Measurements from ENCODE around the gene PRKAB1.
"Not testable (repeated sequence)": the region's sequence is repeated elsewhere in the genome, so short reads cannot be mapped to it uniquely, and the experiment has no call there.

Gene PRKAB1

DNA sequence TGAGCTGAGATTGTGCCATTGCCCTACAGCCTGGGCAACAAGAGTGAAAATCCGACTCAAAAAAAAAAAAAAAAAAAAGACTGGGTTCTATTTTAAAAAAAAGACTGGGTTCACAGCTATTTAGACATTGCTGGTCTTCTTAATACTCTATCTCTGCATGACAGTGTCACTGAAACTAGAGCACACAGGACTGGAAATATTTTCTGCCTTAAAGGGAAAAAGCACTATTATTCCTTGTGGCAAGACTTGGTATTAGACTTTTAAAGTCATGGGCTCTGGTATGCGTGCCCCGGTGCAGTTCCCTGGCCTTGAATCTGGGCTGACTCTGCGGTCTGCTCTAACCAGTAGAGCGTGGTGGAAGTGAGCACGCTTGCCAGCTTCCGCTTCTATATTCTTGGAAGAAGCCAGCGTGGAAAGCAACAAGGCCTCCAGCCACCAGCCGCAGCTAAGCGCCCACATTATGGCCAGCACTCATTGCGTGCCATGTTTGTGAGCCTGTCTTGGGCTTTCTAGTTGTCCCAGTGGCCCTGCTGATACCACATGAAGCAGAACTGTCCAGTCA lies 31.3 kb downstream of the PRKAB1 start:
- no peak for TF ChIP-seq ZNF274 (IDR thresholded peaks at IDR 0.05; ENCODE audit: low read depth, low read length)
- H3K4me3 ChIP-seq (ENCODE audit: low read length), result no peak overlapping the region

DNA sequence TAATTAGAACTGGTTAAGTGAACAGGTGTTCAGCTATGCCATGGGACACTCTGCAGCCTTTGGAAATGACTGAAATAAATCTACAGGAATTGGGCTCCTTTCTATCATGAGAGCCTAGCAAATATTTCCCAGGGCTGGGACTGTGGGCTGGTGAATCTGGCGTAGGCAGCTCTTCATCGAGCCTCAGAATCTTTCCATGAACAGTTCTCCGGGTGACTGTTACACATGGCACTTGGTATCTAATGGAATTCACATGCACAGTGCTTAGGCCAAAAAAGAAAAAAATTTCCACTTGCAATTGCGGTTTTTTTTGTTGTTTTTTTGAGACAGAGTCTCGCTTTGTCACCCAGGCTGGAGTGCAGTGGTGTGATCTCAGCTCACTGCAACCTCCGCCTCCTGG lies 32.1 kb downstream of the PRKAB1 start:
- TF ChIP-seq ZNF274 (IDR thresholded peaks at IDR 0.05; ENCODE audit: low read depth, low read length), result no peak

DNA sequence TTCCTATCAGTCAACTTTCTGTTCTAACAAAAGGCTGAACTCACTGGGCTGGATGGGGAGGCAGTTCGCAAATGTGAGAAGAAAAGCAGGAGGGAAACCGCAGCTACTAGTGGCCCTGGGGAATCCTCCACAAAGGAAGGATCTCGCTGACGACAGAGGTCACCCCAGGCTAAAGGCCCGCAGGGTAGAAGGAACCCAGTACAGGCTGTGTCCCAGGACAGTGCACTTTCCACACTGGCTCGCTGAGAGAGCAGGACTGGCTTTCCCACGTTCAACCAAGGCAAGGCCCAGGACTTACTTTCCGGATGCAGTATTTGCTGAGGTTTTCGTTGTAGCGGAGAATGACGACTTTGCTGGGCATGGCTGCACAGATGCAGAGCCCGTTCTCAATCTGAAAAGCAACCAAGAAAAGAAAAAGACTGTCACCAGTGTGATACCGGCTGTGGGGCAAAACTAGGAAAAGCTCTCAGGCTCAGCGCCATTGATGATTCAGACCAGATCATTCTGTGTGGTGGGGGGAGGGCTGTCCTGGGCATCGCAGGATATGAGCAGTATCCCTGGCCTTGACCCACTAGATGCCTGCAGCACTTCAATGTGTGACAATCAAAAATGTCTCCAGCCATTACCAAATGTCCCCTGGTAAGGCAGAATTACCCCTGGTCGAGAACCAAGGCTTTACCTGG lies 36.3 kb downstream of the PRKAB1 start:
- H3K4me3 ChIP-seq (ENCODE audit: low read length), result no peak overlapping the region
- TF ChIP-seq ZNF274 (IDR thresholded peaks at IDR 0.05; ENCODE audit: low read depth, low read length), result no peak

More for the DNA sequence above, 32.1 kb downstream of the PRKAB1 start:
- H3K4me3 ChIP-seq (ENCODE audit: low read length), result no peak overlapping the region

DNA sequence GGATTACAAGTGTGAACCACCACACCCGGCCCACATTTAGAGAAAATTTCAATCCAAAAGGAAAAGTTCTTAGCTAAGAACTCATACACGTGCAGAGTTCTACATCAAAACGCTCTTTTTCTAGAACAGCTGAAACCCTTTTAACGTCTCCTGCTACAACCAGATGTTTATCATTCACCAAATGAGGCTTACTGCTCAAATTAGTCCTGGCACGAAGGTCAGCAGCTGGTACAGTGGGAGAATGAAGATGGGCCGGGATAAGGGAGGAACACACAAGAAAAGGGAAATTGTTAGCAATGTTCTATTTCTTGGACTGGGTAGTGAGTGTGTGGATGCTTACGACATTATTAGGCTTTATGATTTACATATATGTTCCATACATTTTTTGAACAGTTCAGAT lies 37.2 kb downstream of the PRKAB1 start:
- no peak for TF ChIP-seq ZNF274 (IDR thresholded peaks at IDR 0.05; ENCODE audit: low read depth, low read length)

DNA sequence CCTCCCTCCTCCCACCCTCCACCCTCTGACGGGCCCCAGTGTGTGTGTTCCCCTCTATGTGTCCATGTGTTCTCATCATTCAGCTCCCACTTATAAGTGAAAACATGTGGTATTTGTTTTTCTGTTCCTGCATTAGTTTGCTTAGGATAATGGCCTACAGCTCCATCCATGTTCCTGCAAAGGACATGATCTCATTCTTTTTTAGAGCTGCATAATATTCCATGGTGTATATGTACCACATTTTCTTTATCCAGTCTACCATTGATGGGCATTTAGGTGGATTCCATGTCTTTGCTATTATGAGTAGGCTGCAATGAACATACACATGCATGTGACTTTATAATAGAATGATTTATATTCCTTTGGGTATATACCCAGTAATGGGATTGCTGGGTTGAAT lies 38.5 kb downstream of the PRKAB1 start:
- H3K4me3 ChIP-seq (ENCODE audit: low read length), result not testable (repeated sequence)

More for the DNA sequence above, 37.2 kb downstream of the PRKAB1 start:
- no peak overlapping the region for H3K4me3 ChIP-seq (ENCODE audit: low read length)

DNA sequence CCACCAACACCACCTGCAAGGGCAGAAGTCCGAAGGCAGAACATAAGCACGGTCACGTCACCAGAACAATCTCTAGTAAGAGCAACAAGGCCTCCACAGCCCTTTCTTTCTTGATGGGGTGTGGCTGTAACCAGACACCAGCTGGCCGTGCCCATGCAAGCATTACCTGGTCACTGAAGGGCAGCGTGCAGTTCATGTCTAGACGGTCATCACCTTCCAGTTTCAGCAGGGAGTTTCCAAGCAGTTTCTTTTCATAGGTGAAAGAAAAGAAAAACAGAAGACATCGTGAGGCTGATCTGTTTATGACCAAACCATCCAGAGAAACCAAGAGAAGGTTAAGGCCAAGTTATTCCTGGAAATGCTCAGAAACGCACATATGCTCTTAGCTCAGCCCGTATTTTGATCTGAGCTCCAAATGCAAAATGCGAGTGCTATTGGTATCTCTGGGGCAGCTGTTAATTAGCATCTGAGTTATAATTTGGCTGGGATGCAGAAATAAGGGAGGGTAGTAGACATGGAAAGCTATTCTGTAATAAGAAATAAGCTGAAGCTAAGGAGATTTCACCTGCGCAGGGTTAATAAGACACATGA lies 42.5 kb downstream of the PRKAB1 start:
- H3K4me3 ChIP-seq (ENCODE audit: low read length), result no peak overlapping the region
- TF ChIP-seq ZNF274 (IDR thresholded peaks at IDR 0.05; ENCODE audit: low read depth, low read length), result no peak

DNA sequence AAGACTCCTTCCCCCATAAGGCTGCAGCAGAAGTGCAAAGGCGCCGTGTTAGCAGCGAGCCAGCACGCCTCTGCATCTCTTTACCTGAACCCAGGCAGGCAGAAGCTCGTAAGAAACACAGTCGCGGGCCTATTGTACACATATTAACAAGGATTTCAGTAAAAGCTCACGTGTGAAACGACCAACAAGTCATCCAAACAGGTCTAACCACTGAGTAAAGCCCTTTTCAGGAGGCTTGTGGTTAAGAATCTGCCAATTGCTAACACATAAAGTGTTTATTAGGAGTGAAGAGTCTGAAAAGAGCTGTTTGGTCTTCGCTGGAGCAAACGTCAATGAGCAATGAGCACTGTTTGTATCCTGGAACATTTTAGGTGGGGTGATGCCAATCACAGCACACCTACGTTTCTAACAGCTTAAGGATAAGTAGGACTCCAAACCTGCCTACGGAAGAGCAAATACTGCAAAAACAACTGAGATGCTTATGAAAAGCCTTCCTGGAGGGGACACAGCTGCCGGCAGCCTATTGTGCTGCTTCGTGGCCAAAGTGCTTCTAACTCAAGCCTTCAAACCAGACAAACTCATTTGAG lies 43.1 kb downstream of the PRKAB1 start:
- no peak for TF ChIP-seq ZNF274 (IDR thresholded peaks at IDR 0.05; ENCODE audit: low read depth, low read length)
- no peak overlapping the region for H3K4me3 ChIP-seq (ENCODE audit: low read length)

DNA sequence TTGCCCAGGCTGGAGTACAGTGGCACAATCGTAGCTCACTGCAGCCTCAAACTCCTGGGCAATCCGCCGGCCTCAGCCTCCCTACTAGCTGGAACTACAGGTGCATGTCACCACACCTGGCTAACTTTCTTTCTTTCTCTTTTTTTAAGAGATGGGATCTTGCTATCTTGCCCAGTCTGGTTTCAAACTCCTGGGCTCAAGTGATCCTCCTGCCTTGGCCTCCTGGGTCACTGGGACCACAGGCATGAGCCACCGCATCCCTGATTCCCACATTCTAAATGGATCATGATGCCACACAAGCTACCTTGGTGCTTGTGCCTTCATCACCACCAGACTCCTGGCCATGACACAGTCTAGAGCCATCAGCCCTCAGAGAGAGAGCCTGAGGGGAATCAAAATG lies 43.8 kb downstream of the PRKAB1 start:
- H3K4me3 ChIP-seq (ENCODE audit: low read length), result no peak overlapping the region
- no peak for TF ChIP-seq ZNF274 (IDR thresholded peaks at IDR 0.05; ENCODE audit: low read depth, low read length)

DNA sequence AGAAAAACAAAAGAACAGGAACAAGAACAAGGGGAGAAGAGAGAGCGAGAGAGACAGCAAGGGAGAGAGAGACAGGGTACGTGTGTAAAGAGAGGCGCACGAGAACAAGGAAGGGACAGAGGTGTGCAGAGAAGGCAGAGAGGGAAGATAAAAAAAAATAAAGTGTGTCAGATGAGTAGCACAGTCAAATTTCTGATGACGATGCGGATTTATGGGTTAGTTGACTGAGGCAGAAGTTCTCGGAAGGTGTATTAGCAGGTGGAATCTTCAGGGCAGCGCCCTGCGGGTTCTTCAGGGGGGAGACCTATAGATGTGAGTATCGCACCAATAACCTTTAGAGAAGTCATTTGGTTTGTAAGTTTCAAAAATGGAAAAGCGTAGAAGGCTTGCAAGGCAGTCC lies 44.8 kb downstream of the PRKAB1 start:
- no peak overlapping the region for H3K4me3 ChIP-seq (ENCODE audit: low read length)
- TF ChIP-seq ZNF274 (IDR thresholded peaks at IDR 0.05; ENCODE audit: low read depth, low read length), result no peak

DNA sequence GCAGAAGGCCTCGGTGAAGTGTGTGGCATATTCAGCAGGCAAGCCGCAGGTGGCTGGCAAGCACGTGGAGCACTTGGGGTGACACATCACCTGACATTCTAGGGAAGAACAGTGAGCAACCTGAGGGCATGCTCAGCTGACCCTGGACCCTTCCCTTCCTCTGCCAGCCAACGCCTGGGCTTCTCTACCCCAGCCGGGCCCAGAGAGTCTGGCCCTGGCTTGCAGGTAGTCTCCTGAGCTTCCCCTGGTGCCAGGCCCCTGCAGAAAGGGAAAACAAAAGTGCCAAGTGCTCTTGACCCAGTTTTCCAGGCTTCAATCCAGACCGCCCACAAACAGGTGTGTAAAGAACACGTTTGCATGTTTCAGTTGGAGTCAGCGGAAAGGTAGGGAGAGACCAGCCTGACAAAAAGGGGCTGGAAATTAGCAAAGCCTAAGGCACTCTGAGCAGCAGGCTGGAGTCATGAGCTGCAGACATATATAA lies 45.7 kb downstream of the PRKAB1 start:
- no peak for TF ChIP-seq ZNF274 (IDR thresholded peaks at IDR 0.05; ENCODE audit: low read depth, low read length)
- no peak overlapping the region for H3K4me3 ChIP-seq (ENCODE audit: low read length)

DNA sequence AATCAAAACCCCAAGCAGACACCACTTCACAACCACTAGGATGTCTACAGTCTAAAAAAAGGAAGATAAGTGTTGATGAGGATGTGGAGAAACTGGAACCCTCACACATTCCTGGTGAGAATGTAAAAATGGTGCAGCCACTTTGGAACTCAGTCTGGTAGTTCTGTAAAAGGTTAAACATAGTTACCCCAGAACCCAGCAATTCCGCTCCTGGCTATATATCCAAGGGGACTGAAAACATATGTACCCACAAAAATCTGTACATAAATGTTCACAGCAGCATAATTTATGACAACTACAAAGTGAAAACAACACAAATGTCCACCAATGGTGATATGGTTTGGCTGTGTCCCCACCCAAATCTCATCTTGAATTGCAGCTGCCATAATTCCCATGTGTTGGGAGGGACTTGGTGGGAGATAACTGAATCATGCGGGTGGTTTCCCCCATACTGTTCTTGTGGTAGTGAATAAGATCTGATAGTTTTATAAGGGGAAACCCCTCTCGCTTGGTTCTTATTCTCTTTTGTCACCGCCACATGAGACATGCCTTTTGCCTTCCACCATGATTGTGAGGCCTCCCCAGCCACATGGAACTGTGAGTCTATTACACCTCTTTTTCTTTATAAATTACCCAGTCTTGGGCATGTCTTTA lies 46.8 kb downstream of the PRKAB1 start:
- H3K4me3 ChIP-seq (ENCODE audit: low read length), result no peak overlapping the region
- no peak for TF ChIP-seq ZNF274 (IDR thresholded peaks at IDR 0.05; ENCODE audit: low read depth, low read length)

DNA sequence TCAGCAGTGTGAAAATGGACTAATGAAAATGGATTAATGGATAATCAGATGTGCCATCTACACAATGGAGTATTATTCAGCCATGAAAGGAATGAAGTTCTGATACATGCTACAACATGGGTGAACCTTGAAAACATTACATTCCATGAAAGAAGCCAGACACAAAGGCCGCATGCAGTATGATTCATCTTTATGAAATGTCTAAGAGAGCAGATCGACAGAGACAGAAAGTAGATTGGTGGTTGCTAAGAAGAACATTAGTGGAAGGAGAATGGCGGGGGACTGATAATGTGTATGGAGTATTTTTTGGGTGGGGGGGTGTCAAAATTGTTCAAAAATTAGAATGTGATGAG lies 47.3 kb downstream of the PRKAB1 start:
- no peak for TF ChIP-seq ZNF274 (IDR thresholded peaks at IDR 0.05; ENCODE audit: low read depth, low read length)
- H3K4me3 ChIP-seq (ENCODE audit: low read length), result no peak overlapping the region

DNA sequence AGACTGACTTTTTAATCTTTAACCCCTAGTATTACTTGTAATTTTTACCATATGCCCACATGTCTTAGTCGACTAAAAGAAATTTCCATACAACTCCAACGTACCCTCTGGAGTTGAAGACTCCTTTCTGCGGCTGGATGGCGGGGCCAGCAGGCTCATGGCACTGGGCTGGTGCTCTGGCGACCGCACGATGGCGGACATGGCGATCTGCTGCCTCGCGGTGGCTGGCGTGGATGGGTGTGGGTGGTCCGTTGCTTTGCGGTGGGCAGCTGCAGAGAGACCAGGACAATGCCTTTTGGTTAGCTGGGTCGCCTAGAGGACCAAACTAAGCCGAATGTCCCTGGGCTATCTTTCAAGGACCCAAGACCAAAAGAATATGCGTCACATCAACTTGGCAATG lies 50.2 kb downstream of the PRKAB1 start:
- H3K4me3 ChIP-seq (ENCODE audit: low read length), result no peak overlapping the region
- no peak for TF ChIP-seq ZNF274 (IDR thresholded peaks at IDR 0.05; ENCODE audit: low read depth, low read length)

DNA sequence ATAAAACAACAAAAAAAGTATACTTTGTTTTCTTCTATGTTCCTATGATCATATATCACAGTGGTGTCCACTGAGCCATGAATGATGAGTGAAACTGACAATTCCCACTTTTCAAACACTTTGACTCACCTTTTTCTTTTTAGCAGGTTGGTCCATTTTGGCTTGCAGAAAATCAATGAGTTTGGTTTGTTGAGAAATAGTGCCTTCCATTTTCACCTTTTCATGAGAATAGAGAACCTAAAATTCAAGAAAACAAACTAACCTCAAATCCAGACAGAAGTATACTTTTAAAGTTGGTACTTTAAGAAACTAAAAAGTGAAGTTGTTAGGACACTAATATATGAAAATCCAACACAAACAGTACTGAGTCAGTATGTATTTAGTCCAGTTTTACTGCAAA lies 52.4 kb downstream of the PRKAB1 start:
- TF ChIP-seq ZNF274 (IDR thresholded peaks at IDR 0.05; ENCODE audit: low read depth, low read length), result no peak
- no peak overlapping the region for H3K4me3 ChIP-seq (ENCODE audit: low read length)

DNA sequence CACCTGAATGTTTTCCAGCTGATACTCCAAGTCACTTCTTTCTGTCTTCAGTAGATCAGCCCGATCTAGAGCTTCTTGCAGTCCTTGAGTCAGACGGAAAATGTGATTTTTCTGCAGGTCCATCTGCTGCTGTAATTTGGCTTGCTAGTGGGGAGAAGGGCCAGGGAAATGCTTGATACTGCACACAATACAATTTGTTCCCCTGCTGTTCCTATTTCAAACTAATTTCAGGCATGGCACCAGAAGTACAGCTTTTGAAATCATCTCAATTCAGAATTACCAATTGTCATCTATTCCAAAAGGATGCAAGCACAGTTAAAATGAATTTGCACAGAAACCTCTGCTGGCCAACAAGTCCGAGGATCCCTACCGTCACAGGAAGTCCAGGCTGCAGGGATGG lies 53.4 kb downstream of the PRKAB1 start:
- no peak for TF ChIP-seq ZNF274 (IDR thresholded peaks at IDR 0.05; ENCODE audit: low read depth, low read length)
- no peak overlapping the region for H3K4me3 ChIP-seq (ENCODE audit: low read length)

All from GM08714 (cell line).